Kidney (tissue), 14 donors: ENCODE measurements around the gene FANCE. TPM values are rescaled to one million over a fixed set of nuclear protein-coding genes. Genes with fewer than 3 reads are reported as not detected.

Source experiments
- DNase-seq, 5 donors: peaks; one replicate each; pipeline ENCODE4 v3.0.0-alpha.2; 2013 to 2020
- FAIRE-seq: peaks from 2 replicates; lab custom pipeline; 2012; peaks lifted over from hg19 to GRCh38; lab: Jason Lieb, UNC
- H3K27ac ChIP-seq, 2 donors: one replicate each; pipeline ENCODE4 v1.7.0; 2013; ENCODE audit warnings: low read depth in 2 of 2, low read length in 2 of 2, inconsistent platforms in 1 of 2
- H3K27me3 ChIP-seq: one replicate; pipeline ENCODE4 v1.7.1; 2013; ENCODE audit warnings: low read length, inconsistent platforms; ENCODE audit not compliant: control insufficient read depth, insufficient read depth
- H3K36me3 ChIP-seq, 3 donors: one replicate each; pipeline versions ENCODE4 v1.7.0 to v1.7.1; 2013; ENCODE audit warnings: low read length in 3 of 3, control low read depth in 1 of 3, inconsistent platforms in 1 of 3; ENCODE audit not compliant: insufficient read depth in 3 of 3, control insufficient read depth in 2 of 3
- H3K4me1 ChIP-seq, 3 donors: one replicate each; pipeline versions ENCODE4 v1.7.0 to v1.7.1; 2013; ENCODE audit warnings: low read length in 3 of 3, inconsistent platforms in 1 of 3, low read depth in 1 of 3; ENCODE audit not compliant: control insufficient read depth in 2 of 3, insufficient read depth in 2 of 3
- H3K4me3 ChIP-seq, 3 donors: one replicate each; pipeline versions ENCODE4 v1.7.0 to v1.8.1; 2013; ENCODE audit warnings: low read length in 3 of 3, control low read depth in 1 of 3, inconsistent platforms in 1 of 3
- H3K9ac ChIP-seq, 3 donors: one replicate each; pipeline versions ENCODE4 v1.7.0 to v1.7.1; 2013; ENCODE audit warnings: low read length in 3 of 3, control low read depth in 1 of 3, inconsistent platforms in 1 of 3
- H3K9me3 ChIP-seq, 3 donors: one replicate each; pipeline versions ENCODE4 v1.7.0 to v1.7.1; 2013; ENCODE audit warnings: low read length in 3 of 3, control low read depth in 1 of 3, inconsistent platforms in 1 of 3; ENCODE audit not compliant: control insufficient read depth in 2 of 3, insufficient read depth in 1 of 3
- CTCF ChIP-seq: IDR thresholded peaks from 3 replicates; pipeline ENCODE4 v1.5.1; 2012; ENCODE audit warnings: mild to moderate bottlenecking, moderate library complexity, borderline replicate concordance; ENCODE audit not compliant: insufficient read depth; ENCODE audit errors: extremely low read depth
- intact Hi-C: fragments of 100-400 bp; cut with DNase I; formaldehyde crosslinking; loops from one replicate; pipeline ENCODE4 v1.11.1; 2022
- polyA plus RNA-seq: library from polyadenylated mRNA; stranded (reverse); fragments of 350-450 nt; fragmentation: Illumina TruSeq; extraction: RNeasy Lipid Tissue Mini Kit (QIAGEN cat#74804); gene quantifications from one replicate; pipeline ENCODE4 v1.2.3, GENCODE V29; 2014; ENCODE audit warnings: low read depth, low replicate concordance; ENCODE audit not compliant: insufficient read depth
- total RNA-seq: library from RNA; stranded (reverse); fragmentation: NEBNext Ultra II Directional; extraction: Animal tissue kit (Norgen Biotek cat#: 25700); gene quantifications from one replicate; pipeline ENCODE4 v1.2.1, GENCODE V29; 2021
- donor health status: control.
- donor health status: control.
- donor health status: control.
- donor health status: control.
- donor health status: control.
- donor health status: DM: yes; HTN: yes; CAD: no.
- donor health status: Normal renal cell carcinoma (clear cell type).

Gene FANCE
- total and polyA plus RNA-seq, 2 donors from 2014 or later = 1.2 to 2.7 TPM

GRCh38 chr6:35493307-35493983, 41.3 kb downstream of the FANCE start:
- Histone ChIP-seq H3K9ac (no peak overlapping the region), H3K36me3 (no peaks in the 10 kb centered on the region), H3K4me1 (peaks cover 5 to 31% (median 8%) of the 10 kb centered on the region in 3 donors), H3K27me3 (no peaks in the 10 kb centered on the region), H3K4me3 (no peak overlapping the region), H3K9me3 (no peaks in the 10 kb centered on the region), H3K27ac (no peak overlapping the region)
- intact Hi-C loops = no loop called here
- TF ChIP-seq CTCF = no peak
- no peak for FAIRE-seq
- no peak for DNase-seq

- DNase-seq = no peak
- Histone ChIP-seq H3K27me3 (no peaks in the 10 kb centered on the region), H3K9ac (peak overlapping the region in 1 of 3 donors; percentile 35), H3K4me3 (no peak overlapping the region), H3K9me3 (no peaks in the 10 kb centered on the region), H3K4me1 (peaks cover 7 to 31% (median 8%) of the 10 kb centered on the region in 3 donors), H3K27ac (no peak overlapping the region), H3K36me3 (no peaks in the 10 kb centered on the region)
- FAIRE-seq = no peak
- no peak for TF ChIP-seq CTCF
- intact Hi-C loops = no loop called here
Observed at GRCh38 chr6:35494161-35494563, 42.0 kb downstream of the FANCE start.

DNA sequence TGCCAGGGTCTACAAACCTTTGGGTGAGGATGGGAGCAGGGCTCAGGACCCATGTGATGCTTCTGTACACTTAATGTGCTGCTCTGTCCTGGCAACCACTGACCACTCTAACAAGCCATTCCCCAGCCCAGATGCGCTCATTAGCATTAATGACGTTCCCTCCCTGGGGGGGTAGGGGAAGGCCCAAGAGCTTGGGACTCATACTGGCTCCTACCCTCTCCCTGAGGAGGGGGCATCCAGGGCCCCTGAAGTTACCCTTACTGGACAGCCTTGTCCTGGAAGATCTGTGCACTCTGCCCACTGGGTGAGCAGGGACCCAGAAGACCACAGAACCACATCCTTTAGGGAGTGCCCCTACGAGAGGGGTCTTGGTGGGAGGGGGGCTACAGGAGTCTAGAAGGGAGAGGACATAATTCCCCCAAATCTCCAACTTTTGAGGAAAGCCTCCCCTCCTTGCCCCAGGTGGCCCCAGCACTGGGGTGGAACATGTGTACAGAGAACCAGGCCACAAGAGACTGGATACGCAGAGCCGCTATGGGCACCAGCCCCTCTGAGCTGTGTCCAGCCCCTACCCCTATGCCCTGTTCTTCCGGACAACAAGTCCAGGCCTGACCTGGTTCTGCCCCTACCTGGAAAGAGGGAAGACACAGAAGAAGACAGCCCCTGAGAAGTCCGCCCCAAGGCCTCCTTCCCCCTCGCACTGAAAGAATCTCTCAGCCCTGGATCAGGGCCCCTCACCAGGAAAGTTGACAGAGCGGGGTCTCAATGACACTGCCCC, 43.3 kb downstream of the FANCE start:
- no peaks in the 10 kb centered on the region for H3K27me3 ChIP-seq
- H3K9me3 ChIP-seq = no peaks in the 10 kb centered on the region
- intact Hi-C loops = no loop called here
- H3K4me3 ChIP-seq = peak overlapping the region; percentile 56 to 69 (median 62)
- FAIRE-seq (no peak), DNase-seq (peak in 1 of 5 donors; percentile 64)
- no peaks in the 10 kb centered on the region for H3K36me3 ChIP-seq
- no peak for TF ChIP-seq CTCF
- peak overlapping the region in 2 of 3 donors; percentile 27 to 82 for H3K9ac ChIP-seq
- H3K27ac ChIP-seq = peak overlapping the region; percentile 42 to 89
- H3K4me1 ChIP-seq = peaks cover 8 to 28% (median 8%) of the 10 kb centered on the region in 3 donors
